ENCODE data around the gene FBRSL1. TPM values are rescaled to one million over a fixed set of nuclear protein-coding genes. Genes with fewer than 3 reads are reported as not detected.

Gene FBRSL1
- total RNA-seq, 1 experiment from 2014 or later: 124 TPM

GRCh38 chr12:132550830-132551640, 61.1 kb downstream of the FBRSL1 start:
- no peaks in the 10 kb centered on the region for H3K36me3 ChIP-seq (ENCODE audit: control insufficient read depth in 1 of 2, insufficient read depth in 2 of 2, low read length in 2 of 2)
- H3K4me2 ChIP-seq (ENCODE audit: low read length): no peak overlapping the region
- POLR2A ChIA-PET: no interaction called here
- no peak overlapping the region for H3K4me3 ChIP-seq (replicated peaks in 1 of 2; ENCODE audit: low read depth in 1 of 2, low read length in 2 of 2)
- intact Hi-C loops (cut with micrococcal nuclease): no loop called here
- CTCF ChIA-PET: no interaction called here
- DNase-seq (ENCODE audit: low read depth, low spot score) (no peak), ATAC-seq (no peak)
- RAD21 ChIA-PET (ENCODE audit: low non-redundant PET in 1 of 2, low total read pairs in 2 of 2, uncharacterized antibody in 2 of 2, unreplicated experiment in 2 of 2): no interaction called here
- no peaks in the 10 kb centered on the region for H3K79me2 ChIP-seq (ENCODE audit: insufficient read depth, low read length)
- no peak overlapping the region for H2AFZ ChIP-seq (ENCODE audit: low read depth, low read length, poor library complexity, severe bottlenecking)
- H3K27me3 ChIP-seq (ENCODE audit: insufficient read depth, low read length): no peaks in the 10 kb centered on the region
- no peaks in the 10 kb centered on the region for H3K9me2 ChIP-seq (ENCODE audit: insufficient read depth)
- peaks cover 3 to 9% of the 10 kb centered on the region in 2 experiments; a peak in 3 of 4 replicates for H3K4me1 ChIP-seq (ENCODE audit: control insufficient read depth in 1 of 2, insufficient read depth in 2 of 2, low read length in 2 of 2)
- TF ChIP-seq JUND (IDR thresholded peaks at IDR 0.05) (no peak), MAX (IDR thresholded peaks at IDR 0.05) (no peak), EGR1 (IDR thresholded peaks at IDR 0.05; ENCODE audit: low read depth) (no peak)
- no peak overlapping the region for H3K27ac ChIP-seq (ENCODE audit: low read depth, low read length)
- BruUV-seq (replicated peaks): no TSS peak
- H3K9ac ChIP-seq (ENCODE audit: low read length): no peak overlapping the region
- no peaks in the 10 kb centered on the region for H3K9me3 ChIP-seq (ENCODE audit: control insufficient read depth in 1 of 2, insufficient read depth in 1 of 2, low read depth in 1 of 2, low read length in 2 of 2)
- H4K20me1 ChIP-seq (ENCODE audit: insufficient read depth): no peaks in the 10 kb centered on the region

GRCh38 chr12:132551641-132552031, 61.7 kb downstream of the FBRSL1 start:
- intact Hi-C loops (cut with micrococcal nuclease): no loop called here
- CTCF ChIA-PET: no interaction called here

More at GRCh38 chr12:132551641-132552031, 61.7 kb downstream of the FBRSL1 start:
- Histone ChIP-seq H3K4me1 (ENCODE audit: control insufficient read depth in 1 of 2, insufficient read depth in 2 of 2, low read length in 2 of 2) (peaks cover 3 to 9% of the 10 kb centered on the region in 2 experiments; a peak in 3 of 4 replicates), H4K20me1 (ENCODE audit: insufficient read depth) (no peaks in the 10 kb centered on the region), H3K9me3 (ENCODE audit: control insufficient read depth in 1 of 2, insufficient read depth in 1 of 2, low read depth in 1 of 2, low read length in 2 of 2) (no peaks in the 10 kb centered on the region), H3K4me3 (replicated peaks in 1 of 2; ENCODE audit: low read depth in 1 of 2, low read length in 2 of 2) (no peak overlapping the region), H3K4me2 (ENCODE audit: low read length) (no peak overlapping the region), H2AFZ (ENCODE audit: low read depth, low read length, poor library complexity, severe bottlenecking) (no peak overlapping the region), H3K27ac (ENCODE audit: low read depth, low read length) (no peak overlapping the region), H3K79me2 (ENCODE audit: insufficient read depth, low read length) (no peaks in the 10 kb centered on the region), H3K9ac (ENCODE audit: low read length) (no peak overlapping the region), H3K36me3 (ENCODE audit: control insufficient read depth in 1 of 2, insufficient read depth in 2 of 2, low read length in 2 of 2) (no peaks in the 10 kb centered on the region), H3K27me3 (ENCODE audit: insufficient read depth, low read length) (no peaks in the 10 kb centered on the region), H3K9me2 (ENCODE audit: insufficient read depth) (no peaks in the 10 kb centered on the region)
- ATAC-seq: no peak
- RAD21 ChIA-PET (ENCODE audit: low non-redundant PET in 1 of 2, low total read pairs in 2 of 2, uncharacterized antibody in 2 of 2, unreplicated experiment in 2 of 2): no interaction called here
- DNase-seq (ENCODE audit: low read depth, low spot score): no peak
- TF ChIP-seq SP1 (IDR thresholded peaks at IDR 0.05; ENCODE audit: low read depth) (no peak), EZH2phosphoT487 (IDR thresholded peaks at IDR 0.05; ENCODE audit: borderline replicate concordance) (no peak), EGR1 (IDR thresholded peaks at IDR 0.05; ENCODE audit: low read depth) (no peak), EZH2 (IDR thresholded peaks at IDR 0.05) (no peak), POLR2AphosphoS5 (IDR thresholded peaks at IDR 0.05; ENCODE audit: low read depth, low read length) (no peak), REST (IDR thresholded peaks at IDR 0.05; ENCODE audit: low read depth) (no peak)
- no TSS peak for BruUV-seq (replicated peaks)
- POLR2A ChIA-PET: no interaction called here
